Ovary (tissue), 9 donors: ENCODE data around the gene GSTM3. TPM values are rescaled to one million over a fixed set of nuclear protein-coding genes. Genes with fewer than 3 reads are reported as not detected.
A peak's percentile ranks its signal among the peaks of the same experiment; 100 is the strongest.
"Not testable (repeated sequence)": the region's sequence is repeated elsewhere in the genome, so short reads cannot be mapped to it uniquely, and the experiment has no call there.

ENCODE experiments used
- DNase-seq, 5 donors: peaks; one replicate each; pipeline ENCODE4 v3.0.0-alpha.2; 2019 to 2020
- H3K27ac ChIP-seq, 2 donors: fragments of 200-600 bp; one replicate each; pipeline versions ENCODE4 v1.5.1 to v1.8.0; 2019 to 2022
- H3K27me3 ChIP-seq: fragments of 200-600 bp; one replicate; pipeline ENCODE4 v1.8.0; 2022
- H3K36me3 ChIP-seq: fragments of 200-600 bp; sonication (generic); one replicate; pipeline ENCODE4 v1.5.1; 2019
- H3K4me1 ChIP-seq: one replicate; pipeline ENCODE4 v1.8.1; 2013; ENCODE audit warnings: mild to moderate bottlenecking, moderate library complexity; ENCODE audit not compliant: insufficient read depth
- H3K4me3 ChIP-seq: fragments of 200-600 bp; sonication (generic); one replicate; pipeline ENCODE4 v1.5.1; 2017
- H3K9me3 ChIP-seq, 2 donors: fragments of 200-600 bp in 1 of 2; sonication (generic) in 1 of 2; one replicate each; pipeline versions ENCODE4 v1.5.1 to v1.8.1; 2013 to 2019; ENCODE audit warnings: mild to moderate bottlenecking in 1 of 2, moderate library complexity in 1 of 2
- EP300 ChIP-seq: sonication (generic); formaldehyde crosslinking; IDR thresholded peaks from one replicate; pipeline ENCODE4 v1.6.1; 2017; ENCODE audit warnings: antibody characterized with exemption
- POLR2A ChIP-seq: fragments of 450-650 bp; IDR thresholded peaks from one replicate; pipeline ENCODE4 v1.6.1; 2017; ENCODE audit warnings: antibody characterized with exemption, mild to moderate bottlenecking, moderate library complexity
- WGBS, 3 donors: extraction: QIAGEN DNeasy Blood & Tissue Kit in 1 of 3; methylation state at CpG; one replicate each; pipeline versions ENCODE4 v1.1.5 to v1.1.7; 2013 to 2017; 5-methylcytosine and 5-hydroxymethylcytosine counted together
- intact Hi-C, 4 donors: fragments of 100-400 bp; cut with DNase I; formaldehyde crosslinking; loops; one replicate each; pipeline versions ENCODE4 v1.11.0 to v1.15.1; 2022 to 2023
- polyA plus RNA-seq, 2 donors: library from polyadenylated mRNA; stranded (reverse); fragments of 200-250 nt in 1 of 2; fragments of 350-450 nt in 1 of 2; fragmentation: Illumina TruSeq in 1 of 2; extraction: RNeasy Lipid Tissue Mini Kit (QIAGEN cat#74804) in 1 of 2; gene quantifications; one replicate each; pipeline ENCODE4 v1.2.3, GENCODE V29; 2013 to 2014
- total RNA-seq, 7 donors: library from RNA; depleted of rRNA in 2 of 7; stranded (reverse); fragments of >200 nt in 2 of 7; fragmentation: NEBNext Ultra II Directional in 3 of 7; extraction: Animal tissue kit (Norgen Biotek cat#: 25700) in 3 of 7; gene quantifications; one replicate each; pipeline versions ENCODE4 v1.1.0 to v1.2.4, GENCODE V29; 2016 to 2023
- TF ChIP-seq, protein P1 (sequence below), 3 donors: fragments of 450-650 bp in 2 of 3; fragments of 200-600 bp in 1 of 3; IDR thresholded peaks; one replicate each; pipeline versions ENCODE4 v1.5.1 to v1.8.0; 2016 to 2022; ENCODE audit warnings: antibody characterized with exemption in 3 of 3, mild to moderate bottlenecking in 1 of 3
- donor health status: DM: no; HTN: no; CAD: no; lungs with moderate emphysema.
- donor health status: DM: no; HTN: no; CAD: no.
- donor health status: Bipolar disorder and iron deficiency.
- donor health status: DM: yes; HTN: yes; CAD: no.
- donor health status: DM: no; HTN: no; CAD: no.
- donor health status: DM: yes; HTN: yes; CAD: no.

Gene GSTM3
- total and polyA plus RNA-seq, 9 donors, result 75.8 to 278 (median 147) TPM

DNA sequence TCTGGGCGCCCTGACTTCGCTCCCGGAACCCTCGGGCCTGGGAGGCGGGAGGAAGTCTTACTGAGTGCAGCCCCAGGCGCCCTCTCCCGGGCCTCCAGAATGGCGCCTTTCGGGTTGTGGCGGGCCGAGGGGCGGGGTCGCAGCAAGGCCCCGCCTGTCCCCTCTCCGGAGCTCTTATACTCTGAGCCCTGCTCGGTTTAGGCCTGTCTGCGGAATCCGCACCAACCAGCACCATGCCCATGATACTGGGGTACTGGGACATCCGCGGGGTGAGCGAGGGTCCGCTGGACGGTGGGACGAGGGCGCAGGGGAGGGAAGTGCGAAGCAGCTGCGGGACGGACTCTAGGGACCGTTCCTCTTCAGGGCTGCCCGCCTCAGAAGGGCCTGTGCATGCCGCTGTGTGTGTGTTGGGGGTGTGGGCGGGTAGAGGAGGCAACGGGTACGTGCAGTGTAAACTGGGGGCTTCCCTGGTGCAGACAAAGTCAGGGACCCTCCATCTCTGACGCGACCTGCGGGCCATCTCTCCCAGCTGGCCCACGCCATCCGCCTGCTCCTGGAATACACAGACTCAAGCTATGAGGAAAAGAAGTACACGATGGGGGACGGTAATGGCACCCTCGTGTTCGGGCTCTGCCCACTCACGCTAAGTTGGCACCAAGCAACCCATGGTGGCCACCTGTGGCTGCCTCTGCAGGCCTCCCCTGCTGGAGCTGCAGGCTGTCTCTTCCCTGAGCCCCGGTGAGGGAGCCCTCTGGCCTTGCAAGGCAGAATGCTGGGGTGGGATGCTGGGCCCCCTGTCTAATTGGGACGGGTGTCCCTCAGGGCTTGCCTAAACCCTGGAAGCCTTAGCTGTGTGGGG, 53.0 kb downstream of the GSTM3 start, which contains the start of gene GSTM1:
Gene GSTM1 (plus strand): TSS at position 177 of the 859 bp plus-strand sequence. CDS start 57 bp downstream, at position 234.
- Histone ChIP-seq H3K27me3 (no peaks in the 10 kb centered on the region), H3K36me3 (no peaks in the 10 kb centered on the region), H3K9me3 (no peaks in the 10 kb centered on the region), H3K27ac (peak within 1 kb of the TSS in 1 of 2 donors; percentile 88), H3K4me1 (peaks cover 2% of the 10 kb centered on the region), H3K4me3 (peak within 1 kb of the TSS; percentile 35)
- TF ChIP-seq, protein P1, sequence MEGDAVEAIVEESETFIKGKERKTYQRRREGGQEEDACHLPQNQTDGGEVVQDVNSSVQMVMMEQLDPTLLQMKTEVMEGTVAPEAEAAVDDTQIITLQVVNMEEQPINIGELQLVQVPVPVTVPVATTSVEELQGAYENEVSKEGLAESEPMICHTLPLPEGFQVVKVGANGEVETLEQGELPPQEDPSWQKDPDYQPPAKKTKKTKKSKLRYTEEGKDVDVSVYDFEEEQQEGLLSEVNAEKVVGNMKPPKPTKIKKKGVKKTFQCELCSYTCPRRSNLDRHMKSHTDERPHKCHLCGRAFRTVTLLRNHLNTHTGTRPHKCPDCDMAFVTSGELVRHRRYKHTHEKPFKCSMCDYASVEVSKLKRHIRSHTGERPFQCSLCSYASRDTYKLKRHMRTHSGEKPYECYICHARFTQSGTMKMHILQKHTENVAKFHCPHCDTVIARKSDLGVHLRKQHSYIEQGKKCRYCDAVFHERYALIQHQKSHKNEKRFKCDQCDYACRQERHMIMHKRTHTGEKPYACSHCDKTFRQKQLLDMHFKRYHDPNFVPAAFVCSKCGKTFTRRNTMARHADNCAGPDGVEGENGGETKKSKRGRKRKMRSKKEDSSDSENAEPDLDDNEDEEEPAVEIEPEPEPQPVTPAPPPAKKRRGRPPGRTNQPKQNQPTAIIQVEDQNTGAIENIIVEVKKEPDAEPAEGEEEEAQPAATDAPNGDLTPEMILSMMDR (IDR thresholded peaks at IDR 0.05), result peak in 2 of 3 donors; percentile 48 to 73
- TF ChIP-seq POLR2A, result no peak
- no peak for TF ChIP-seq EP300
- intact Hi-C loops, result no loop called here
- WGBS, 3 donors, result 0 to 1% methylated on average over 1 to 46 of the region's 46 CpGs; no CpG with 5 or more reads in 1 of the 3 donors
- DNase-seq, result peak in 3 of 5 donors; percentile 84 to 91 (median 88)

DNA sequence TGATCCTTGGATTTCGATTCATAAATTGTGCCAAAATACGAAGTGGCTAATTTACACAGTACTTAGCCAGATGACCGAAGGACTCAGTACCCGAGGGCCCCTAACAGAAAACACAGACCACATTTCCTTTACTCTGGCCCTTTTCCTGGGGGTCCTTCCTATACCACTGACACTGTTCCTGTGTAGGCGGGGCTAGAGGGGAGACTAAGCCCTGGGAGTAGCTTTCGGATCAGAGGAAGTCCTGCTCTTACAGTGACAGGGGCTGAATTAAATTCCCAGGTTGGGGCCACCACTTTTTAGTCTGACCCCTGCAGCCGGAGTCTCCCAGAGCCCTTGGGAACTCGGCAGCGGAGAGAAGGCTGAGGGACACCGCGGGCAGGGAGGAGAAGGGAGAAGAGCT, 53.7 kb downstream of the GSTM3 start:
- H3K4me3 ChIP-seq, result peak overlapping the region; percentile 35

DNA sequence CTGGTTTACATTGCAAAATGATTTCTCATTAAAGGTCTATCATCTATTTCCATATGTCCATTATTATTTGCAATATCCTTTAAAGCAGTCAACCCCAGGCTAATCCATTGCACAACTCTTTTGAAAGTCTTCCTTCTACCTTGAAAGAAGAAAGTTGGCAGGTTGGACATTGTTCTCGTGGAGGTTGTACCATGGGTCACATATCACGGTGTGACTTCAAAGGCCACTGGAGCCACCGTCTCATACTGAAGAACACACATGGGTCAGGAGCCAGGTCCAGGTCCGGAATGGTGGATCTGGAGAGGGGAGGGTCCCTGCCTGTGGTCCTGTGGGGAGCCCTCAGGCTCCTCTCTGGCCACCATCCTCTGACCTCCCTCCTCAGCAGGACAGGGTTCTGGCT, 54.9 kb downstream of the GSTM3 start:
- H3K36me3 ChIP-seq, DNase-seq, H3K4me3 ChIP-seq, H3K4me1 ChIP-seq, intact Hi-C loops, H3K27ac ChIP-seq, H3K27me3 ChIP-seq, H3K9me3 ChIP-seq: not testable (repeated sequence)
- 95 to 97% methylated on average over 4 of the region's 4 CpGs; no CpG with 5 or more reads in 1 of the 3 donors for WGBS, 3 donors

More for the DNA sequence above, 53.7 kb downstream of the GSTM3 start:
- H3K27me3 ChIP-seq, H3K36me3 ChIP-seq, H3K9me3 ChIP-seq, H3K4me1 ChIP-seq, intact Hi-C loops, DNase-seq: not testable (repeated sequence)
- WGBS, 3 donors, result 16 to 48% (median 27%) methylated on average over 3 to 11 of the region's 11 CpGs
- peak overlapping the region in 1 of 2 donors; percentile 88 for H3K27ac ChIP-seq

DNA sequence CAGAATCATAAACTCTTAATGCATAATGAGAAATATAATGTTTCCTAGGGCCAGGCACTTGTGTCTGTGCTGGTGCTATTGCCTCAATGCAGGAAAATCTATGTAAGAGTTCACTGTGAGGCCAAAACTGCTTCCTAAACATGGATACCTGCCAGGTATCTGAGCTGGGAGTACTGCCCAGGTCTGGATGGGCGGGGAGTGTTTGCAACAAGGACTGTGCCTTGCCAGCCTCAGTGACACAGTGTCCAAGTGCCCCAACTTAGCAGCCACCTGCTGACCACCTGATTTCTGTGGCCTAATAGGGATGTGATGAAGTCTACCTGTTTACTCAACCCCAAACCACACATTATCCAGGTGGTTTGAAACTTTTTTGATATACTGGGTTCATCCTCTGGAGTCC, 55.4 kb downstream of the GSTM3 start:
- 50 to 80% methylated on average over 1 of the region's 1 CpG; no CpG with 5 or more reads in 1 of the 3 donors for WGBS, 3 donors
- DNase-seq, intact Hi-C loops, H3K4me3 ChIP-seq, H3K4me1 ChIP-seq, H3K27ac ChIP-seq, H3K36me3 ChIP-seq, H3K27me3 ChIP-seq, H3K9me3 ChIP-seq: not testable (repeated sequence)

DNA sequence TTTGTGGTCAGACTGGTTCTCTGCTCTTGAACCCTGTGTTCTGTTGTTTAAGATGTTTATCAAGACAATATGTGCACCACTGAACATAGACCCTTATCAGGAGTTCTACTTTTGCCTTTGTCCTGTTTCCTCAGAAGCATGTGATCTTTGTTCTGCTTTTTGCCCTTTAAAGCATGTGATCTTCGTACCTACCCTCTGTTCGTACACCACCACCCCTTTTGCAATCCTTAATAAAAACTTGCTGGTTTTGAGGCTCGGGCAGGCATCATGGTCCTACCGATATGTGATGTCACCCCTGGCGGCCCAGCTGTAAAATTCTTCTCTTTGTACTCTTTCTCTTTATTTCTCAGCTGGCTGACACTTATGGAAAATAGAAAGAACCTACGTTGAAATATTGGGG, 56.1 kb downstream of the GSTM3 start:
- H3K9me3 ChIP-seq, intact Hi-C loops, H3K27ac ChIP-seq, H3K36me3 ChIP-seq, DNase-seq, H3K4me1 ChIP-seq, H3K27me3 ChIP-seq, H3K4me3 ChIP-seq: not testable (repeated sequence)
- 94 to 97% methylated on average over 6 of the region's 6 CpGs; no CpG with 5 or more reads in 1 of the 3 donors for WGBS, 3 donors

Other genes starting within 250 kb of the GSTM3 start
- 10 to 100 TPM in 2 of 7 donors, 1 to 10 TPM in 5; 3.8 to 11.7 (median 9.3) TPM for gene CYB561D1, start 246.9 kb downstream of the GSTM3 start, total RNA-seq
- gene CYB561D1, start 246.9 kb downstream of the GSTM3 start, polyA plus RNA-seq, result 10 to 100 TPM in 1 of 2 donors, 1 to 10 TPM in 1; 4.8 to 10.3 TPM
- 10 to 100 TPM in 5 of 7 donors, 1 to 10 TPM in 2; 7.4 to 16.1 (median 10.8) TPM for gene AMIGO1, start 231.3 kb downstream of the GSTM3 start, total RNA-seq
- gene AMIGO1, start 231.3 kb downstream of the GSTM3 start, polyA plus RNA-seq, result 10 to 100 TPM in 1 of 2 donors, 1 to 10 TPM in 1; 6.3 to 18.0 TPM
- gene GPR61, start 201.2 kb downstream of the GSTM3 start, total RNA-seq, result not detected
- gene GPR61, start 201.2 kb downstream of the GSTM3 start, polyA plus RNA-seq, result under 1 TPM in 1 of 2 donors, not detected in 1; 0.25 TPM
- 1 to 10 TPM; 3.3 to 6.2 (median 4.8) TPM for gene GNAI3, start 192.4 kb downstream of the GSTM3 start, total RNA-seq
- gene GNAI3, start 192.4 kb downstream of the GSTM3 start, polyA plus RNA-seq, result 1 to 10 TPM; 3.0 to 4.9 TPM
- gene GNAT2, start 121.4 kb downstream of the GSTM3 start, total RNA-seq, result not detected
- not detected for gene GNAT2, start 121.4 kb downstream of the GSTM3 start, polyA plus RNA-seq
- 10 to 100 TPM; 40.5 to 86.0 (median 64.8) TPM for gene AMPD2, start 121.2 kb downstream of the GSTM3 start, total RNA-seq
- 10 to 100 TPM; 19.4 to 25.7 TPM for gene AMPD2, start 121.2 kb downstream of the GSTM3 start, polyA plus RNA-seq
- gene GSTM4, start 84.9 kb downstream of the GSTM3 start, total RNA-seq, result 10 to 100 TPM; 23.0 to 91.8 (median 47.2) TPM
- 100 to 1,000 TPM in 1 of 2 donors, 10 to 100 TPM in 1; 43.3 to 116 TPM for gene GSTM4, start 84.9 kb downstream of the GSTM3 start, polyA plus RNA-seq
- gene GSTM2, start 73.0 kb downstream of the GSTM3 start, total RNA-seq, result 100 to 1,000 TPM; 101 to 318 (median 195) TPM
- gene GSTM2, start 73.0 kb downstream of the GSTM3 start, polyA plus RNA-seq, result 100 to 1,000 TPM; 202 to 209 TPM
- 100 to 1,000 TPM in 2 of 7 donors, 10 to 100 TPM in 1, under 1 TPM in 1, not detected in 3; 0.32 to 482 (median 153) TPM for gene GSTM1, start 53.2 kb downstream of the GSTM3 start, total RNA-seq
- gene GSTM1, start 53.2 kb downstream of the GSTM3 start, polyA plus RNA-seq, result 100 to 1,000 TPM; 169 to 193 TPM
- gene GSTM5, start 28.8 kb downstream of the GSTM3 start, total RNA-seq, result 100 to 1,000 TPM in 3 of 7 donors, 10 to 100 TPM in 4; 18.8 to 183 (median 95.8) TPM
- gene GSTM5, start 28.8 kb downstream of the GSTM3 start, polyA plus RNA-seq, result 100 to 1,000 TPM; 101 to 259 TPM
- 1 to 10 TPM in 1 of 7 donors, under 1 TPM in 5, not detected in 1; 0.23 to 1.9 (median 0.56) TPM for gene EPS8L3, start 22.9 kb upstream of the GSTM3 start, total RNA-seq
- gene EPS8L3, start 22.9 kb upstream of the GSTM3 start, polyA plus RNA-seq, result under 1 TPM in 1 of 2 donors, not detected in 1; 0.05 TPM
- 10 to 100 TPM; 24.2 to 57.6 (median 44.3) TPM for gene CSF1, start 169.8 kb upstream of the GSTM3 start, total RNA-seq
- gene CSF1, start 169.8 kb upstream of the GSTM3 start, polyA plus RNA-seq, result 10 to 100 TPM; 13.1 to 48.6 TPM
- 100 to 1,000 TPM in 2 of 7 donors, 10 to 100 TPM in 5; 41.1 to 113 (median 85.8) TPM for gene AHCYL1, start 243.7 kb upstream of the GSTM3 start, total RNA-seq
- 100 to 1,000 TPM in 1 of 2 donors, 10 to 100 TPM in 1; 41.8 to 103 TPM for gene AHCYL1, start 243.7 kb upstream of the GSTM3 start, polyA plus RNA-seq